PC-9 (cell line): ENCODE data around the gene CACNA1S.

Experiments
- EZH2 ChIP-seq: fragments of 200-600 bp; sonication (generic); IDR thresholded peaks from 2 replicates; pipeline ENCODE4 v1.8.0; 2017; ENCODE audit warnings: antibody characterized with exemption, low read depth
- TF ChIP-seq, protein P1 (sequence below): fragments of 200-600 bp; sonication (generic); conservative IDR thresholded peaks from 2 replicates; pipeline ENCODE4 v1.6.1; 2017; ENCODE audit warnings: mixed run types, antibody characterized with exemption, mild to moderate bottlenecking, moderate library complexity

DNA sequence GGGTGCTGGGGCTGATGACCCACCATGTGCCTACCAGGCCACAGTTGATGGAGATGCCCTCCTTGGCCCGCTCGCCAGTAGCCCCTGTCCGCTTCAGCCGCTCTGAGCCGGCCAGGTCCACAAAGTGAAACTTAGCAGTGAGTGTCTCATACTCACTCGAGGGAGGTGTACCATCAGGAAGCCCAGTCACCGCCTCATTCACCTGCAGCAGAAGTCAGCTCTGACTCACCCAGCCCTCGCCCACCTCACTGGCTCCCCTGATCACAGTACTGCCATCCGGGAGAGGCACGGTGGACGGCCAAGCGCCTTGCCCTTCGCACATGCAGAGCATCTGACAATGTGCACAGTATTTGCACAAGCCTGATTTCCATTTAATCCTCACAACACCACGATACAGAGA lies 107.5 kb downstream of the CACNA1S start:
- TF ChIP-seq, protein P1, sequence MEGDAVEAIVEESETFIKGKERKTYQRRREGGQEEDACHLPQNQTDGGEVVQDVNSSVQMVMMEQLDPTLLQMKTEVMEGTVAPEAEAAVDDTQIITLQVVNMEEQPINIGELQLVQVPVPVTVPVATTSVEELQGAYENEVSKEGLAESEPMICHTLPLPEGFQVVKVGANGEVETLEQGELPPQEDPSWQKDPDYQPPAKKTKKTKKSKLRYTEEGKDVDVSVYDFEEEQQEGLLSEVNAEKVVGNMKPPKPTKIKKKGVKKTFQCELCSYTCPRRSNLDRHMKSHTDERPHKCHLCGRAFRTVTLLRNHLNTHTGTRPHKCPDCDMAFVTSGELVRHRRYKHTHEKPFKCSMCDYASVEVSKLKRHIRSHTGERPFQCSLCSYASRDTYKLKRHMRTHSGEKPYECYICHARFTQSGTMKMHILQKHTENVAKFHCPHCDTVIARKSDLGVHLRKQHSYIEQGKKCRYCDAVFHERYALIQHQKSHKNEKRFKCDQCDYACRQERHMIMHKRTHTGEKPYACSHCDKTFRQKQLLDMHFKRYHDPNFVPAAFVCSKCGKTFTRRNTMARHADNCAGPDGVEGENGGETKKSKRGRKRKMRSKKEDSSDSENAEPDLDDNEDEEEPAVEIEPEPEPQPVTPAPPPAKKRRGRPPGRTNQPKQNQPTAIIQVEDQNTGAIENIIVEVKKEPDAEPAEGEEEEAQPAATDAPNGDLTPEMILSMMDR = no peak
- no peak for TF ChIP-seq EZH2
